ENCODE results near the gene MAN1A1.

Gene MAN1A1

GRCh38 chr6:119328254-119328653 lies 21.3 kb downstream of the MAN1A1 start:
- no peak overlapping the region for H3K9ac ChIP-seq (ENCODE audit: low read length)
- H3F3A ChIP-seq (ENCODE audit: insufficient read depth): no peaks in the 10 kb centered on the region
- H3K36me3 ChIP-seq (ENCODE audit: low read length): no peaks in the 10 kb centered on the region
- no peak overlapping the region for H3K4me2 ChIP-seq (ENCODE audit: low read depth, low read length, poor library complexity, severe bottlenecking)
- no peak overlapping the region for H2AFZ ChIP-seq (ENCODE audit: low read depth, low read length, severe bottlenecking)
- H3K27me3 ChIP-seq (ENCODE audit: low read length): no peaks in the 10 kb centered on the region
- no peaks in the 10 kb centered on the region for H3K9me3 ChIP-seq (ENCODE audit: insufficient read depth, low read length)
- H3K4me3 ChIP-seq (ENCODE audit: insufficient read depth, low read length, poor library complexity, severe bottlenecking): no peak overlapping the region
- no peak for TF ChIP-seq CTCF (IDR thresholded peaks at IDR 0.05; ENCODE audit: insufficient read depth, low read length, poor library complexity, severe bottlenecking)
- no peak for TF ChIP-seq EZH2phosphoT487 (conservative IDR thresholded peaks at IDR 0.05; ENCODE audit: low read length)
- no peaks in the 10 kb centered on the region for H4K20me1 ChIP-seq (ENCODE audit: low read depth, low read length)
- H3K9me2 ChIP-seq (replicated peaks; ENCODE audit: insufficient read depth, low read length): no peaks in the 10 kb centered on the region
- H3K27ac ChIP-seq (ENCODE audit: low read depth, low read length): no peak overlapping the region
- no peaks in the 10 kb centered on the region for H3K79me2 ChIP-seq (ENCODE audit: insufficient read depth, low read length)

- H3K9me3 ChIP-seq (ENCODE audit: insufficient read depth, low read length): no peaks in the 10 kb centered on the region
- no peak overlapping the region for H3K4me2 ChIP-seq (ENCODE audit: low read depth, low read length, poor library complexity, severe bottlenecking)
- H3K9me2 ChIP-seq (replicated peaks; ENCODE audit: insufficient read depth, low read length): no peaks in the 10 kb centered on the region
- no peak overlapping the region for H3K9ac ChIP-seq (ENCODE audit: low read length)
- H3F3A ChIP-seq (ENCODE audit: insufficient read depth): no peaks in the 10 kb centered on the region
- no peaks in the 10 kb centered on the region for H3K79me2 ChIP-seq (ENCODE audit: insufficient read depth, low read length)
- no peak overlapping the region for H3K4me3 ChIP-seq (ENCODE audit: insufficient read depth, low read length, poor library complexity, severe bottlenecking)
- no peak for TF ChIP-seq EZH2phosphoT487 (conservative IDR thresholded peaks at IDR 0.05; ENCODE audit: low read length)
- TF ChIP-seq CTCF (IDR thresholded peaks at IDR 0.05; ENCODE audit: insufficient read depth, low read length, poor library complexity, severe bottlenecking): no peak
- no peaks in the 10 kb centered on the region for H4K20me1 ChIP-seq (ENCODE audit: low read depth, low read length)
- no peaks in the 10 kb centered on the region for H3K36me3 ChIP-seq (ENCODE audit: low read length)
- H3K27ac ChIP-seq (ENCODE audit: low read depth, low read length): no peak overlapping the region
- H2AFZ ChIP-seq (ENCODE audit: low read depth, low read length, severe bottlenecking): no peak overlapping the region
- H3K27me3 ChIP-seq (ENCODE audit: low read length): no peaks in the 10 kb centered on the region
Measured at GRCh38 chr6:119327810-119328209, 21.8 kb downstream of the MAN1A1 start.

- H3K4me2 ChIP-seq (ENCODE audit: low read depth, low read length, poor library complexity, severe bottlenecking): no peak overlapping the region
- H3K9me2 ChIP-seq (replicated peaks; ENCODE audit: insufficient read depth, low read length): no peaks in the 10 kb centered on the region
- H3K9ac ChIP-seq (ENCODE audit: low read length): no peak overlapping the region
- H3K27ac ChIP-seq (ENCODE audit: low read depth, low read length): no peak overlapping the region
- H2AFZ ChIP-seq (ENCODE audit: low read depth, low read length, severe bottlenecking): no peak overlapping the region
- TF ChIP-seq EZH2phosphoT487 (conservative IDR thresholded peaks at IDR 0.05; ENCODE audit: low read length): no peak
- TF ChIP-seq CTCF (IDR thresholded peaks at IDR 0.05; ENCODE audit: insufficient read depth, low read length, poor library complexity, severe bottlenecking): no peak
- H3K36me3 ChIP-seq (ENCODE audit: low read length): no peaks in the 10 kb centered on the region
- no peaks in the 10 kb centered on the region for H3K9me3 ChIP-seq (ENCODE audit: insufficient read depth, low read length)
- H3K79me2 ChIP-seq (ENCODE audit: insufficient read depth, low read length): no peaks in the 10 kb centered on the region
- no peak overlapping the region for H3K4me3 ChIP-seq (ENCODE audit: insufficient read depth, low read length, poor library complexity, severe bottlenecking)
- no peaks in the 10 kb centered on the region for H3F3A ChIP-seq (ENCODE audit: insufficient read depth)
- no peaks in the 10 kb centered on the region for H3K27me3 ChIP-seq (ENCODE audit: low read length)
- H4K20me1 ChIP-seq (ENCODE audit: low read depth, low read length): no peaks in the 10 kb centered on the region
Measured at GRCh38 chr6:119326291-119327005, 23.1 kb downstream of the MAN1A1 start.

All from SU-DHL-6 (cell line).